IMR-90 (cell line): Measurements from ENCODE around the gene DCTN2. TPM values are rescaled to one million over a fixed set of nuclear protein-coding genes. Genes with fewer than 3 reads are reported as not detected.

Experiments
- ATAC-seq: fragments of 200-7000 bp; cut with Tn5 transposase; 2 replicates; pipeline ENCODE4 v1.9.1; 2020; ENCODE audit warnings: low read depth, mild to moderate bottlenecking, moderate library complexity
- BruUV-seq: library from RNA; stranded (reverse); fragments of 400-500 nt; replicated peaks from 2 replicates; lab custom pipeline; 2021; lab: Mats Ljungman, UMichigan
- CTCF ChIA-PET: fragments of 300-600 bp; formaldehyde crosslinking; extraction: SDS; loops from one replicate; lab custom pipeline; 2021; ENCODE audit warnings: antibody characterized with exemption; lab: Yijun Ruan, JAX
- POLR2A ChIA-PET: fragments of 300-600 bp; sonication (Branson Sonifier 250); formaldehyde crosslinking; loops from one replicate; lab custom pipeline; 2022; ENCODE audit warnings: antibody characterized with exemption; ENCODE audit not compliant: unreplicated experiment; lab: Charles Lee
- DNase-seq: peaks from one replicate; pipeline ENCODE4 v3.0.0; 2013
- H2AFZ ChIP-seq: replicated peaks from 2 replicates; pipeline ENCODE3; 2013; ENCODE audit warnings: low read length, mild to moderate bottlenecking; ENCODE audit not compliant: poor library complexity
- H2AK5ac ChIP-seq: 2 replicates; pipeline ENCODE4 v1.6.1; 2013; ENCODE audit warnings: low read depth, low read length, inconsistent platforms
- H2AK9ac ChIP-seq: replicated peaks from 2 replicates; pipeline ENCODE3; 2013; ENCODE audit warnings: mild to moderate bottlenecking, low read depth, low read length, moderate library complexity; ENCODE audit not compliant: poor library complexity
- H2BK120ac ChIP-seq: 2 replicates; pipeline ENCODE4 v1.6.1; 2013; ENCODE audit warnings: low read depth, low read length, inconsistent platforms
- H2BK15ac ChIP-seq: 3 replicates; pipeline ENCODE4 v1.6.1; 2013; ENCODE audit warnings: low read depth, low read length, inconsistent platforms
- H2BK20ac ChIP-seq: 2 replicates; pipeline ENCODE4 v1.6.1; 2013; ENCODE audit warnings: low read depth, mild to moderate bottlenecking, inconsistent platforms, low read length, moderate library complexity
- H2BK5ac ChIP-seq: 2 replicates; pipeline ENCODE4 v1.6.1; 2013; ENCODE audit warnings: mild to moderate bottlenecking, low read depth, low read length, inconsistent platforms; ENCODE audit not compliant: poor library complexity, severe bottlenecking
- H3K14ac ChIP-seq: replicated peaks from 2 replicates; pipeline ENCODE4 v1.6.1; 2013; ENCODE audit warnings: low read depth, low read length, inconsistent platforms
- H3K18ac ChIP-seq: 2 replicates; pipeline ENCODE4 v1.6.1; 2013; ENCODE audit warnings: low read depth, low read length, control low read depth
- H3K23ac ChIP-seq: 2 replicates; pipeline ENCODE4 v1.6.1; 2013; ENCODE audit warnings: low read depth, low read length, inconsistent platforms
- H3K27ac ChIP-seq: 2 replicates; pipeline ENCODE4 v1.5.1; 2013; ENCODE audit warnings: mild to moderate bottlenecking, control low read depth, low read length; ENCODE audit not compliant: insufficient read depth
- H3K27me3 ChIP-seq: 2 replicates; pipeline ENCODE4 v1.6.1; 2013; ENCODE audit warnings: low read length; ENCODE audit not compliant: control insufficient read depth, insufficient read depth
- H3K36me3 ChIP-seq: 2 replicates; pipeline ENCODE4 v1.6.1; 2013; ENCODE audit warnings: low read length, mixed read lengths; ENCODE audit not compliant: control insufficient read depth, insufficient read depth
- H3K4ac ChIP-seq: 2 replicates; pipeline ENCODE4 v1.6.1; 2013; ENCODE audit warnings: low read depth, low read length, inconsistent platforms
- H3K4me1 ChIP-seq: 2 replicates; pipeline ENCODE4 v1.6.1; 2013; ENCODE audit warnings: low read length, mixed read lengths; ENCODE audit not compliant: control insufficient read depth, insufficient read depth
- H3K4me2 ChIP-seq: 2 replicates; pipeline ENCODE4 v1.6.1; 2013; ENCODE audit warnings: low read depth, mild to moderate bottlenecking, control low read depth, low read length, moderate library complexity
- H3K4me3 ChIP-seq: 2 replicates; pipeline ENCODE4 v1.5.1; 2013; ENCODE audit warnings: low read depth, mild to moderate bottlenecking, control low read depth, low read length, moderate library complexity; ENCODE audit not compliant: insufficient read depth
- H3K56ac ChIP-seq: 2 replicates; pipeline ENCODE4 v1.6.1; 2013; ENCODE audit warnings: low read length, inconsistent platforms; ENCODE audit not compliant: insufficient read depth; ENCODE audit errors: extremely low read depth
- H3K79me1 ChIP-seq, 2 experiments: 2 replicates each; pipeline ENCODE4 v1.6.1; 2013; ENCODE audit warnings: low read length in 2 of 2, inconsistent platforms in 1 of 2, low read depth in 1 of 2
- H3K9ac ChIP-seq: 2 replicates; pipeline ENCODE4 v1.6.1; 2013; ENCODE audit warnings: low read depth, low read length, control low read depth
- H3K9me1 ChIP-seq: 2 replicates; pipeline ENCODE4 v1.6.1; 2013; ENCODE audit warnings: low read length, inconsistent platforms; ENCODE audit not compliant: insufficient read depth
- H3K9me3 ChIP-seq: 2 replicates; pipeline ENCODE4 v1.6.1; 2013; ENCODE audit warnings: low read length; ENCODE audit not compliant: control insufficient read depth, insufficient read depth
- H4K20me1 ChIP-seq: 2 replicates; pipeline ENCODE4 v1.6.1; 2013; ENCODE audit warnings: low read length, inconsistent platforms; ENCODE audit not compliant: insufficient read depth
- H4K5ac ChIP-seq: 2 replicates; pipeline ENCODE4 v1.6.1; 2013; ENCODE audit warnings: mild to moderate bottlenecking, low read depth, low read length, control low read depth
- H4K8ac ChIP-seq, 2 experiments: 2 replicates each; pipeline ENCODE4 v1.6.1; 2013; ENCODE audit warnings: low read depth in 2 of 2, low read length in 2 of 2, control low read depth in 1 of 2, inconsistent platforms in 1 of 2
- H4K91ac ChIP-seq: 2 replicates; pipeline ENCODE4 v1.6.1; 2013; ENCODE audit warnings: low read depth, low read length, inconsistent platforms; ENCODE audit not compliant: insufficient read depth
- BHLHE40 ChIP-seq: fragments of 150-350 bp; IDR thresholded peaks from 2 replicates; pipeline ENCODE4 v1.6.1; 2016; ENCODE audit warnings: mild to moderate bottlenecking, low read depth, low read length
- CEBPB ChIP-seq: IDR thresholded peaks from 2 replicates; pipeline ENCODE4 v1.6.1; 2012; ENCODE audit warnings: low read depth, low read length, improper control_type of control experiment
- CHD1 ChIP-seq: IDR thresholded peaks from 2 replicates; pipeline ENCODE4 v1.6.1; 2012; ENCODE audit warnings: low read depth, low read length, improper control_type of control experiment
- ELK1 ChIP-seq: fragments of 150-350 bp; IDR thresholded peaks from 2 replicates; pipeline ENCODE4 v1.6.1; 2016; ENCODE audit warnings: low read depth, mild to moderate bottlenecking, low read length, moderate library complexity, borderline replicate concordance
- FOS ChIP-seq: fragments of 150-350 bp; IDR thresholded peaks from 2 replicates; pipeline ENCODE4 v1.6.1; 2016; ENCODE audit warnings: low read depth, low read length
- MAFK ChIP-seq: IDR thresholded peaks from 2 replicates; pipeline ENCODE4 v1.6.1; 2012; ENCODE audit warnings: low read depth, low read length, improper control_type of control experiment
- MAZ ChIP-seq: IDR thresholded peaks from 2 replicates; pipeline ENCODE4 v1.6.1; 2012; ENCODE audit warnings: low read depth, mild to moderate bottlenecking, low read length, improper control_type of control experiment, moderate library complexity, borderline replicate concordance
- MXI1 ChIP-seq: IDR thresholded peaks from 2 replicates; pipeline ENCODE4 v1.6.1; 2012; ENCODE audit warnings: low read depth, mild to moderate bottlenecking, low read length, moderate library complexity, borderline replicate concordance
- NFE2L2 ChIP-seq: fragments of 150-350 bp; IDR thresholded peaks from 2 replicates; pipeline ENCODE4 v1.6.1; 2016; ENCODE audit warnings: low read depth, mild to moderate bottlenecking, low read length
- POLR2A ChIP-seq: IDR thresholded peaks from 2 replicates; pipeline ENCODE4 v1.6.1; 2012; ENCODE audit warnings: mild to moderate bottlenecking, low read depth, low read length
- RAD21 ChIP-seq: IDR thresholded peaks from 2 replicates; pipeline ENCODE4 v1.6.1; 2012; ENCODE audit warnings: low read length, improper control_type of control experiment
- RCOR1 ChIP-seq: IDR thresholded peaks from 2 replicates; pipeline ENCODE4 v1.6.1; 2012; ENCODE audit warnings: mild to moderate bottlenecking, low read length, improper control_type of control experiment; ENCODE audit not compliant: insufficient replicate concordance
- RFX5 ChIP-seq: IDR thresholded peaks from 2 replicates; pipeline ENCODE4 v1.8.0; 2012; ENCODE audit warnings: low read depth, mild to moderate bottlenecking, low read length, moderate library complexity
- SMC3 ChIP-seq: fragments of 150-350 bp; IDR thresholded peaks from 2 replicates; pipeline ENCODE4 v1.6.1; 2016; ENCODE audit warnings: low read depth, mild to moderate bottlenecking, antibody characterized with exemption, low read length, moderate library complexity
- WGBS, 2 experiments: methylation state at CpG; one replicate each; pipeline versions ENCODE4 v1.1.5 to v1.1.7; 2013; ENCODE audit warnings: missing lambda C conversion rate in 2 of 2; ENCODE audit not compliant: insufficient read length in 1 of 2; ENCODE audit errors: extremely low coverage in 2 of 2; 5-methylcytosine and 5-hydroxymethylcytosine counted together
- dilution Hi-C: fragments of 300-500 bp; cut with HindIII; formaldehyde crosslinking; loops from one replicate; pipeline ENCODE4 v1.14.3; 2018; ENCODE audit warnings: low sequenced_read_pairs; ENCODE audit not compliant: unreplicated experiment
- in situ Hi-C: fragments of 300-500 bp; cut with MboI; formaldehyde crosslinking; loops from 3 replicates; pipeline ENCODE4 v1.14.3; 2019; ENCODE audit warnings: low sequenced_read_pairs, inconsistent platforms, mixed read lengths
- intact Hi-C: fragments of 100-400 bp; cut with micrococcal nuclease; formaldehyde crosslinking; loops from 2 replicates; pipeline ENCODE4 v1.10.0; 2022
- polyA plus RNA-seq, 3 experiments: library from polyadenylated mRNA; depleted of rRNA; stranded (reverse); fragments of >200 nt; gene quantifications; 2 replicates each; pipeline ENCODE4 v1.2.3, GENCODE V29; 2012; ENCODE audit warnings: low replicate concordance in 1 of 3
- total RNA-seq: library from RNA; depleted of rRNA; stranded (reverse); fragments of >200 nt; gene quantifications from 2 replicates; pipeline ENCODE4 v1.2.3, GENCODE V29; 2012
- TF ChIP-seq, protein P1 (sequence below): conservative IDR thresholded peaks from 2 replicates; pipeline ENCODE4 v1.5.1; 2012; ENCODE audit warnings: mild to moderate bottlenecking, low read depth, low read length, improper control_type of control experiment
- TF ChIP-seq, protein P2 (sequence below): fragments of 150-350 bp; IDR thresholded peaks from 2 replicates; pipeline ENCODE4 v1.6.1; 2017; ENCODE audit warnings: mild to moderate bottlenecking, antibody characterized with exemption, low read length, low read depth

DCTN2 gene
- total and polyA plus RNA-seq, 2 of the 4 experiments (the other 2 are of a cell fraction) = 125 to 130 TPM

DNA sequence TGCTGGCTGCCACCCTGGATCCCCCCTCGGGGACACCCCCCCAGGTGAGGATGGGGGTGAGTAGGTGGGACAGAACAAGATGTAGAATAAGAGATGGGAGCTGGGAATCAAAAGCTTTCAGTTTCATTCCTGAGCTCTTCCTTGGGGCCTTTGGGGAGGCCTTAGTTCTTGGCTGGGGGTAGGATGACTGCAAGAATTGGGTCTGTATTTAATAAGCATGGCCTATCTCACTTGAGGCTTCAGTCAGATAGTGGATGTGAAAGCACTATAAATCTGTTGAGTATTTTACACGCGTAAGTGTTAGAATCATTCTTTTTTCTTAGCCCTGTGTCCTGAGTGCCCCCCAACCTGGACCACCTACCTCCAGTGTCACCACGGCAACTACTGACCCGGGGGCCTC lies 19.8 kb downstream of the DCTN2 start:
- Histone ChIP-seq H3K9me3 (no peaks in the 10 kb centered on the region), H2BK15ac (no peak overlapping the region), H2BK20ac (no peak overlapping the region), H4K20me1 (peaks cover 26% of the 10 kb centered on the region), H4K5ac (no peak overlapping the region), H3K4ac (no peak overlapping the region), H2BK5ac (no peak overlapping the region), H3K56ac (no peak overlapping the region), H2AFZ (no peak overlapping the region), H3K18ac (no peak overlapping the region), H2AK9ac (no peak overlapping the region), H3K27me3 (no peaks in the 10 kb centered on the region), H2BK120ac (no peak overlapping the region), H3K4me2 (no peak overlapping the region), H3K14ac (no peak overlapping the region), H3K27ac (no peak overlapping the region), H3K23ac (no peak overlapping the region), H3K36me3 (peaks cover 67% of the 10 kb centered on the region), H2AK5ac (no peak overlapping the region), H3K79me1 (peaks cover 17 to 60% of the 10 kb centered on the region in 2 experiments), H3K4me1 (peaks cover 10% of the 10 kb centered on the region), H4K91ac (no peak overlapping the region), H3K9me1 (peaks cover 11% of the 10 kb centered on the region), H4K8ac (no peak overlapping the region), H3K9ac (no peak overlapping the region), H3K4me3 (no peak overlapping the region)
- intact Hi-C loops (no loop called here), in situ Hi-C loops (no loop called here), dilution Hi-C loops (no loop called here)
- no TSS peak for BruUV-seq
- DNase-seq (no peak), ATAC-seq (no peak)
- WGBS, 2 experiments = no CpG with 5 or more reads among the region's 5 CpGs
- ChIA-PET POLR2A (no interaction called here), CTCF (no interaction called here)
- TF ChIP-seq NFE2L2 = no peak
- TF ChIP-seq SMC3 = no peak
- no peak for TF ChIP-seq RAD21
- no peak for TF ChIP-seq MAFK
- no peak for TF ChIP-seq BHLHE40
- TF ChIP-seq CEBPB = no peak
- TF ChIP-seq, protein P1, sequence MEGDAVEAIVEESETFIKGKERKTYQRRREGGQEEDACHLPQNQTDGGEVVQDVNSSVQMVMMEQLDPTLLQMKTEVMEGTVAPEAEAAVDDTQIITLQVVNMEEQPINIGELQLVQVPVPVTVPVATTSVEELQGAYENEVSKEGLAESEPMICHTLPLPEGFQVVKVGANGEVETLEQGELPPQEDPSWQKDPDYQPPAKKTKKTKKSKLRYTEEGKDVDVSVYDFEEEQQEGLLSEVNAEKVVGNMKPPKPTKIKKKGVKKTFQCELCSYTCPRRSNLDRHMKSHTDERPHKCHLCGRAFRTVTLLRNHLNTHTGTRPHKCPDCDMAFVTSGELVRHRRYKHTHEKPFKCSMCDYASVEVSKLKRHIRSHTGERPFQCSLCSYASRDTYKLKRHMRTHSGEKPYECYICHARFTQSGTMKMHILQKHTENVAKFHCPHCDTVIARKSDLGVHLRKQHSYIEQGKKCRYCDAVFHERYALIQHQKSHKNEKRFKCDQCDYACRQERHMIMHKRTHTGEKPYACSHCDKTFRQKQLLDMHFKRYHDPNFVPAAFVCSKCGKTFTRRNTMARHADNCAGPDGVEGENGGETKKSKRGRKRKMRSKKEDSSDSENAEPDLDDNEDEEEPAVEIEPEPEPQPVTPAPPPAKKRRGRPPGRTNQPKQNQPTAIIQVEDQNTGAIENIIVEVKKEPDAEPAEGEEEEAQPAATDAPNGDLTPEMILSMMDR = no peak
- TF ChIP-seq, protein P2, sequence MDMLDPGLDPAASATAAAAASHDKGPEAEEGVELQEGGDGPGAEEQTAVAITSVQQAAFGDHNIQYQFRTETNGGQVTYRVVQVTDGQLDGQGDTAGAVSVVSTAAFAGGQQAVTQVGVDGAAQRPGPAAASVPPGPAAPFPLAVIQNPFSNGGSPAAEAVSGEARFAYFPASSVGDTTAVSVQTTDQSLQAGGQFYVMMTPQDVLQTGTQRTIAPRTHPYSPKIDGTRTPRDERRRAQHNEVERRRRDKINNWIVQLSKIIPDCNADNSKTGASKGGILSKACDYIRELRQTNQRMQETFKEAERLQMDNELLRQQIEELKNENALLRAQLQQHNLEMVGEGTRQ = no peak
- no peak for TF ChIP-seq POLR2A
- TF ChIP-seq RCOR1 = no peak
- no peak for TF ChIP-seq MAZ
- TF ChIP-seq CHD1 = no peak
- no peak for TF ChIP-seq RFX5
- no peak for TF ChIP-seq ELK1
- TF ChIP-seq FOS = no peak
- TF ChIP-seq MXI1 = no peak
